ENCODE measurements around the gene AUTS2.
"Not testable (repeated sequence)": the region's sequence is repeated elsewhere in the genome, so short reads cannot be mapped to it uniquely, and the experiment has no call there.

The AUTS2 gene

GRCh38 chr7:70812511-70812910 lies 1214.2 kb downstream of the AUTS2 start:
- Histone ChIP-seq H3K9me3 (ENCODE audit: control insufficient read depth, insufficient read depth, low read depth, low read length) (no peaks in the 10 kb centered on the region), H3K4me1 (ENCODE audit: control insufficient read depth, insufficient read depth, low read length) (no peaks in the 10 kb centered on the region), H3K4me3 (ENCODE audit: low read depth, low read length) (no peak overlapping the region), H3K27ac (ENCODE audit: extremely low read depth, low read depth, low read length) (no peak overlapping the region), H3K36me3 (ENCODE audit: control insufficient read depth in 2 of 2, insufficient read depth in 1 of 2, low read length in 2 of 2) (no peaks in the 10 kb centered on the region)
- ChIA-PET CTCF (interaction anchor here (0.8 kb wide), 1 partner anchor 25 kb away, joined by 3 read pairs; no protein-coding TSS in a partner anchor), POLR2A (no interaction called here)
- TF ChIP-seq ZNF704 (tag by site-specific recombination; IDR thresholded peaks at IDR 0.05) (no peak), ZNF654 (tag by site-specific recombination; IDR thresholded peaks at IDR 0.05; ENCODE audit: low read depth) (0 out of 2 replicates have a peak, but pooled peaks have one; percentile 4), ZNF837 (tag by site-specific recombination; IDR thresholded peaks at IDR 0.05) (no peak), ZNF518A (tag by site-specific recombination; conservative IDR thresholded peaks at IDR 0.05; ENCODE audit: low read depth) (no peak), MYNN (tag by site-specific recombination; IDR thresholded peaks at IDR 0.05; ENCODE audit: borderline replicate concordance) (no peak), ZNF366 (tag by site-specific recombination; conservative IDR thresholded peaks at IDR 0.05) (no peak), ZFP69B (tag by site-specific recombination; IDR thresholded peaks at IDR 0.05) (no peak), ZNF114 (tag by site-specific recombination; IDR thresholded peaks at IDR 0.05) (no peak)

- H3K9me3 ChIP-seq (ENCODE audit: control insufficient read depth, insufficient read depth, low read depth, low read length); H3K36me3 ChIP-seq (ENCODE audit: control insufficient read depth in 2 of 2, insufficient read depth in 1 of 2, low read length in 2 of 2); H3K27ac ChIP-seq (ENCODE audit: extremely low read depth, low read depth, low read length); CTCF ChIA-PET; H3K4me1 ChIP-seq (ENCODE audit: control insufficient read depth, insufficient read depth, low read length); H3K4me3 ChIP-seq (ENCODE audit: low read depth, low read length); POLR2A ChIA-PET: not testable (repeated sequence)
Observed at GRCh38 chr7:70822490-70822889, 1224.2 kb downstream of the AUTS2 start.

- TF ChIP-seq ZNF654 (tag by site-specific recombination; IDR thresholded peaks at IDR 0.05; ENCODE audit: low read depth) (peak; percentile 71), ZNF660 (tag by site-specific recombination; IDR thresholded peaks at IDR 0.05) (0 out of 2 replicates have a peak, but pooled peaks have one; percentile 21), BCL11B (tag by site-specific recombination; IDR thresholded peaks at IDR 0.05; ENCODE audit: low read depth) (no peak), GLIS2 (tag by site-specific recombination; IDR thresholded peaks at IDR 0.05) (no peak), ZBTB26 (tag by site-specific recombination; optimal IDR thresholded peaks at IDR 0.05) (peak; percentile 32), PRDM1 (tag by site-specific recombination; IDR thresholded peaks at IDR 0.05) (peak; percentile 28; the same call in 1 of the 2 replicates)
Observed at GRCh38 chr7:70829221-70830059, 1231.2 kb downstream of the AUTS2 start.

More at GRCh38 chr7:70829221-70830059, 1231.2 kb downstream of the AUTS2 start:
- no peak overlapping the region for H3K4me3 ChIP-seq (ENCODE audit: low read depth, low read length)
- CTCF ChIA-PET, result interaction anchor here (0.5 to 2.3 kb wide), 11 partner anchors 10 to 1186 kb away, joined by 3 to 16 read pairs (median 4); no protein-coding TSS in a partner anchor
- POLR2A ChIA-PET, result no interaction called here
- H3K4me1 ChIP-seq (ENCODE audit: control insufficient read depth, insufficient read depth, low read length), result no peaks in the 10 kb centered on the region
- H3K36me3 ChIP-seq (ENCODE audit: control insufficient read depth in 2 of 2, insufficient read depth in 1 of 2, low read length in 2 of 2), result no peaks in the 10 kb centered on the region
- no peaks in the 10 kb centered on the region for H3K9me3 ChIP-seq (ENCODE audit: control insufficient read depth, insufficient read depth, low read depth, low read length)
- H3K27ac ChIP-seq (ENCODE audit: extremely low read depth, low read depth, low read length), result no peak overlapping the region
